Measurements from ENCODE around the gene STAT6.

The STAT6 gene

DNA sequence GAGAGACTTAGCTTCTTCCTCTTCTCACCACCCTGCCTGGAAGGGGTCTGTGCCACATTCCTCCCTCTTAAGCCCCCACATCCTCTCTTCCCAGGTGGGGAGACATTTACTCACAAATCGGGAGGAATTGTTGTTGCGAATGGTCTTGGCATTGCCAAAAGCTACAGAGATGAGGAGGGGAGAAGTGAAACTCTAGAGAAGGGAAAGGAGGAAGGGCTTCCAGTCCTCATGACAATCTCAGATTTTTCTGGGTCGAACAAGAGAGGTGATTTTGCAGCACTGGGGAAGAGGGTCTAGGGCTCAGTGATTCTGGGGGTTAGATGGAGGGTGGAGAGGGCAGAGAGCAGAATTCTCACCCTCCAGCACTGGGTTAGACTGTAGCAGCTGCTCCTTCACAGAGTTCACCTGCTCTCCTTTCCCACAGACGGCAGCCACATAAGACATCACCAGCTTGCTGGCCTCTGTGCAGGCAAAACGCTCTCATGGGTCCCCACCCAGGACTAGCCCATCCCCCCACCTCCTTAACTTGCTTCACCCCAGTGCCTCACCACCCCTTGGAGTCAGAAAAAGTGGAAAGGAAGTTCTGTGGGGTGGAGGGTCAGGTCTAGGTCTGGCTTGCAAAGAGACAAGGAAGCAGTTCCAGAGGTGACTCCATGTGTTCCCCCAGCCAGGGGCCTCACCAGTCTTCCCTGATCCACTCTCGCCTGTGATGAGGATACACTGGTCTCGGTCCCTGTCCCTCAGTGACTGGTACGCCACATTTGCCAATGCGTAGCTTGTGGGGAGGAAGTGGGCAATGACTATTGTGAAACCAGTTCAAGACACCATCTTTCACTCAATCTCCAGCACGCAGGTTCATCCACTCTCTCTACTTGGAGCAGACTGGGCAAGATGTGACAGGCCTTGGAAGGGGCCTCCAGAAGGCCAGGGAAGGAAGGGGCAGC lies 63.9 kb downstream of the STAT6 start:
- DNase-seq, result no peak

DNA sequence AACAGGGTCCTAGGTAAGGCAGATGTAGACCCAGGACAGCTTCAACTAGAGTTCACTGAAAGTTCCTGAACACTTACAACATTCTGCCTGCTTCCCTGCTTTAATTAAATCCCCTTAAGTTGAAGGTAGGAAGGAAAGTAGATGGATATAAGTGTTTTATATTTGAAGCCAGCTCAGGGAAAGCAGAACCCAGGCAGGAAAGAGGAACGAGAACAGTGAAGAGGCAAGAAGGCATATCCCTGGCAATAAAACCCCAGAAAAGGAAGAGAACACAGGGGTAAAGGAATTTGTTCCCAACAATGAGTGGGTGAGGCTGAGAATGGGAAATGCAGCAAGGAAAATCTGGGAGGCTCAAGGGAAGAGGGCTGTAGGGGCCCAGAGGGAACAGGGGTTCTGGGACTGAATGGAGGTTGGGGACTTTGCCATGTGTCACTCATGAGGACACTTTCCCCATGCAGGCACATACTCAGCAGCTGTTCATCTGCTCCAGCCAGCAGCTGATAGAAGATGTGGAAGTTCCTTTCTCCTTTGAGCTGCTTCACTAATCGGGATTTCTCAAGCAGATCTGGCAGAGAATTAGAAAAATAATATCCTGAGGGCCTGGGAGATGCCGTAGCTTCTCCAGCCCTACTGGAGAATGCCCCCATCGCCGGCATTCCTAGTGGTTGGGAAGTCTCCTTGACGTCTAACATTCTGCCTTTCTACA lies 64.9 kb downstream of the STAT6 start:
- peak; percentile 26 for DNase-seq
